ENCODE measurements around the gene PTPRN2.

PTPRN2 gene

GRCh38 chr7:158057446-158057845 lies 530.2 kb downstream of the PTPRN2 start:
- in situ Hi-C loops (cut with MboI; ENCODE audit: low pct_unique_long_range_greater_than_20kb, low sequenced_read_pairs, unreplicated experiment) = no loop called here
- no peak for TF ChIP-seq CTCF (IDR thresholded peaks at IDR 0.05; ENCODE audit: extremely low read depth, insufficient read depth, missing control alignments)
- no peak for DNase-seq (ENCODE audit: low spot score)

GRCh38 chr7:158056761-158057160 lies 530.9 kb downstream of the PTPRN2 start:
- no peak for DNase-seq (ENCODE audit: low spot score)
- TF ChIP-seq CTCF (IDR thresholded peaks at IDR 0.05; ENCODE audit: extremely low read depth, insufficient read depth, missing control alignments) = no peak
- in situ Hi-C loops (cut with MboI; ENCODE audit: low pct_unique_long_range_greater_than_20kb, low sequenced_read_pairs, unreplicated experiment) = no loop called here

- in situ Hi-C loops (cut with MboI; ENCODE audit: low pct_unique_long_range_greater_than_20kb, low sequenced_read_pairs, unreplicated experiment) = no loop called here
- no peak for TF ChIP-seq CTCF (IDR thresholded peaks at IDR 0.05; ENCODE audit: extremely low read depth, insufficient read depth, missing control alignments)
- DNase-seq (ENCODE audit: low spot score) = no peak
These were observed 531.7 kb downstream of the PTPRN2 start for GRCh38 chr7:158055726-158056510.

DNA sequence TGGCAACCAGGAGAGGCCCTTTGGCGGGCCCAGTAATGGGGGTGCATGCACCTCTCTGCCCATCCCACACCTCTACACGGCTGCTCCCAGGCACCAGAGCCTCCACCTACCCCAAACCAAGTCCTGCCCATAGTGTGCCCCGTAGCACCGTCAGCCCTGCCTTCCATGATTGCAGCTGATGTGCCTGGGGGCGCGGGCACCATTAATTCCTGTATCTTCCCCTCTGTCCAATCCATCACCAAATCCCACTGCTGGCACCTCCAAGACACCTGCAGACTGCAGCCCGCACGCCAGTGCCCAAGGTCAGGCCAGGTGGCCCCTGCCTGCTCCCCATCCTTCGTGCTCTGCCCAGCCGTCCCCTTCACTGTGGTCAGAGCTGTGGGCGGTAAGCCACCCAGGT lies 533.0 kb downstream of the PTPRN2 start:
- in situ Hi-C loops (cut with MboI; ENCODE audit: low pct_unique_long_range_greater_than_20kb, low sequenced_read_pairs, unreplicated experiment) = no loop called here
- no peak for TF ChIP-seq CTCF (IDR thresholded peaks at IDR 0.05; ENCODE audit: extremely low read depth, insufficient read depth, missing control alignments)
- no peak for DNase-seq (ENCODE audit: low spot score)

DNA sequence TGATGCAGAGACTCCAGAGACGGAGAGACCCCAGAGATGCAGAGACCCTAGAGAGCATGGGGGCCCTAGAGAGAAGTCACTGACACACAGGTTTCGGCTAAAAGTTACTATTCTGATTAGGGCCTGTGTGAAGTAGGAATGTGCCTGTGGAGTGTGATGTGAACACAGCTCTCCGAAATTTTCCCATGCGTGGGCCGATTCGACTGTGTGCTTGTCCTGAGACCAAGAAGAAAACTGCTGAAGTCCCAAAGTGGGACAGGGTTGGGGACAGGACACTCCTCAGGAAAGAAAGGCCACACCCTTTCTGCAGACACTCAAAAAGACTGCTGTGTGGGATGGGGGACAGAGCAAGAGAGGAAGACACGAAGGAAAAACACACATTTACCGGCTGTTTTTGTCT lies 533.5 kb downstream of the PTPRN2 start:
- no peak for DNase-seq (ENCODE audit: low spot score)
- no peak for TF ChIP-seq CTCF (IDR thresholded peaks at IDR 0.05; ENCODE audit: extremely low read depth, insufficient read depth, missing control alignments)
- in situ Hi-C loops (cut with MboI; ENCODE audit: low pct_unique_long_range_greater_than_20kb, low sequenced_read_pairs, unreplicated experiment) = no loop called here

- TF ChIP-seq CTCF (IDR thresholded peaks at IDR 0.05; ENCODE audit: extremely low read depth, insufficient read depth, missing control alignments) = no peak
- in situ Hi-C loops (cut with MboI; ENCODE audit: low pct_unique_long_range_greater_than_20kb, low sequenced_read_pairs, unreplicated experiment) = no loop called here
- DNase-seq (ENCODE audit: low spot score) = no peak
These were observed 534.3 kb downstream of the PTPRN2 start for GRCh38 chr7:158053183-158053915.
